Measurements from ENCODE around the gene HINT3.

- no peak for TF ChIP-seq POLR2AphosphoS5 (IDR thresholded peaks at IDR 0.05; ENCODE audit: low read depth, low read length)
- TF ChIP-seq POLR2A (IDR thresholded peaks at IDR 0.05; ENCODE audit: low read depth, low read length): no peak
- no peak for TF ChIP-seq TAF1 (IDR thresholded peaks at IDR 0.05; ENCODE audit: low read depth, low read length)
- no peak for TF ChIP-seq SPI1 (IDR thresholded peaks at IDR 0.05; ENCODE audit: low read depth, low read length)
- no peak for TF ChIP-seq POU2F2 (IDR thresholded peaks at IDR 0.05; ENCODE audit: low read depth, low read length)
- TF ChIP-seq PAX5 (IDR thresholded peaks at IDR 0.05; ENCODE audit: insufficient read depth, low read length, severe bottlenecking): no peak
These were observed 71.0 kb downstream of the HINT3 start for GRCh38 chr6:126027601-126028000.

Measured in GM12891 (cell line).